H1 (cell line): ENCODE data around the gene CYP1B1. TPM values are rescaled to one million over a fixed set of nuclear protein-coding genes. Genes with fewer than 3 reads are reported as not detected.
A peak's percentile ranks its signal among the peaks of the same experiment; 100 is the strongest.

Experiments used
- CTCF ChIA-PET: fragments of 300-600 bp; sonication (Branson Sonifier 250); formaldehyde crosslinking; loops from one replicate; lab custom pipeline; 2021; ENCODE audit not compliant: partially characterized antibody; lab: Charles Lee
- POLR2A ChIA-PET: fragments of 300-600 bp; sonication (Branson Sonifier 250); formaldehyde crosslinking; loops from one replicate; lab custom pipeline; 2021; ENCODE audit warnings: inconsistent platforms; ENCODE audit not compliant: partially characterized antibody; lab: Charles Lee
- DNase-seq, 2 experiments: peaks; one replicate each; pipeline versions ENCODE4 v3.0.0 to v3.0.0-alpha.2; 2010 to 2022; ENCODE audit warnings: low spot score in 2 of 2, low read depth in 1 of 2, mixed read lengths in 1 of 2
- FAIRE-seq: peaks from 2 replicates; lab custom pipeline; 2011; peaks lifted over from hg19 to GRCh38; lab: Jason Lieb, UNC
- H2AFZ ChIP-seq: 2 replicates; pipeline ENCODE4 v1.8.1; 2012; ENCODE audit warnings: low read length, inconsistent platforms
- H2AK5ac ChIP-seq: 2 replicates; pipeline ENCODE4 v1.6.1; 2013; ENCODE audit warnings: low read depth, low read length
- H2BK120ac ChIP-seq: replicated peaks from 2 replicates; pipeline ENCODE3; 2013; ENCODE audit warnings: low read depth, low read length, inconsistent platforms
- H2BK12ac ChIP-seq: 2 replicates; pipeline ENCODE4 v1.6.1; 2013; ENCODE audit warnings: low read depth, low read length
- H2BK15ac ChIP-seq: 2 replicates; pipeline ENCODE4 v1.6.1; 2013; ENCODE audit warnings: low read length
- H2BK20ac ChIP-seq: 2 replicates; pipeline ENCODE4 v1.6.1; 2013; ENCODE audit warnings: low read length
- H2BK5ac ChIP-seq: 2 replicates; pipeline ENCODE4 v1.6.1; 2013; ENCODE audit warnings: low read depth, low read length
- H3K14ac ChIP-seq: 2 replicates; pipeline ENCODE4 v1.6.1; 2013; ENCODE audit warnings: inconsistent platforms; ENCODE audit not compliant: insufficient read length
- H3K18ac ChIP-seq: 2 replicates; pipeline ENCODE4 v1.6.1; 2013; ENCODE audit warnings: low read length; ENCODE audit errors: extremely low read depth
- H3K23ac ChIP-seq: 2 replicates; pipeline ENCODE4 v1.6.1; 2013; ENCODE audit warnings: inconsistent platforms; ENCODE audit not compliant: insufficient read length
- H3K23me2 ChIP-seq: 2 replicates; pipeline ENCODE4 v1.6.1; 2013; ENCODE audit warnings: low read depth, low read length
- H3K27ac ChIP-seq: 2 replicates; pipeline ENCODE4 v1.6.1; 2011; ENCODE audit warnings: low read depth, low read length, inconsistent platforms
- H3K27me3 ChIP-seq, 4 experiments: replicated peaks in 1 of 4; 1 replicate in 1 of 4; 2 replicates in 3 of 4; pipeline versions ENCODE4 v1.6.1 to v1.8.1; 2011 to 2013; ENCODE audit warnings: low read length in 3 of 4, mild to moderate bottlenecking in 3 of 4, inconsistent platforms in 2 of 4, mixed read lengths in 2 of 4, moderate library complexity in 1 of 4; ENCODE audit not compliant: control insufficient read depth in 3 of 4, insufficient read depth in 3 of 4; ENCODE audit errors: extremely low read depth in 1 of 4
- H3K36me3 ChIP-seq, 4 experiments: 2 replicates each; pipeline versions ENCODE4 v1.6.1 to v1.8.1; 2011 to 2013; ENCODE audit warnings: mild to moderate bottlenecking in 4 of 4, low read length in 3 of 4, moderate library complexity in 2 of 4, control low read depth in 1 of 4, inconsistent platforms in 1 of 4; ENCODE audit not compliant: insufficient read depth in 4 of 4, control insufficient read depth in 2 of 4
- H3K4ac ChIP-seq: replicated peaks from 2 replicates; pipeline ENCODE3; 2013; ENCODE audit warnings: low read length, low read depth, mixed read lengths, inconsistent platforms; ENCODE audit not compliant: insufficient read length
- H3K4me1 ChIP-seq, 4 experiments: replicated peaks in 1 of 4; 1 replicate in 1 of 4; 2 replicates in 3 of 4; pipeline versions ENCODE4 v1.6.1 to v1.8.1; 2011 to 2013; ENCODE audit warnings: low read length in 3 of 4, inconsistent platforms in 2 of 4, mixed read lengths in 1 of 4; ENCODE audit not compliant: insufficient read depth in 4 of 4, control insufficient read depth in 3 of 4
- H3K4me2 ChIP-seq, 2 experiments: 2 replicates each; pipeline versions ENCODE4 v1.6.1 to v1.8.1; 2011 to 2013; ENCODE audit warnings: low read depth in 2 of 2, low read length in 2 of 2, control low read depth in 1 of 2, inconsistent platforms in 1 of 2, mild to moderate bottlenecking in 1 of 2; ENCODE audit not compliant: insufficient read depth in 1 of 2
- H3K4me3 ChIP-seq, 4 experiments: fragments of 200-600, 300-600 bp in 1 of 4; sonication (generic), shearing (Covaris generic), sonication (Bioruptor Twin) in 1 of 4; 2 replicates each; pipeline versions ENCODE4 v1.5.1 to v1.8.1; 2011 to 2016; ENCODE audit warnings: low read length in 4 of 4, low read depth in 3 of 4, control low read depth in 2 of 4, inconsistent platforms in 2 of 4, mild to moderate bottlenecking in 2 of 4, mixed read lengths in 1 of 4, moderate library complexity in 1 of 4; ENCODE audit not compliant: insufficient read depth in 2 of 4; ENCODE audit errors: extremely low read depth in 1 of 4
- H3K56ac ChIP-seq: replicated peaks from 2 replicates; pipeline ENCODE3; 2013; ENCODE audit warnings: low read depth, mild to moderate bottlenecking, mixed read lengths, low read length, inconsistent platforms; ENCODE audit not compliant: insufficient read length
- H3K79me1 ChIP-seq: 2 replicates; pipeline ENCODE4 v1.6.1; 2013; ENCODE audit warnings: low read depth, low read length, control low read depth
- H3K79me2 ChIP-seq, 2 experiments: 2 replicates each; pipeline versions ENCODE4 v1.6.1 to v1.8.1; 2012 to 2013; ENCODE audit warnings: low read length in 2 of 2, mild to moderate bottlenecking in 2 of 2, inconsistent platforms in 1 of 2; ENCODE audit not compliant: insufficient read depth in 2 of 2, control insufficient read depth in 1 of 2
- H3K9ac ChIP-seq, 4 experiments: replicated peaks in 1 of 4; 1 replicate in 1 of 4; 2 replicates in 3 of 4; pipeline versions ENCODE4 v1.6.1 to v1.8.1; 2011 to 2013; ENCODE audit warnings: low read depth in 3 of 4, low read length in 3 of 4, control low read depth in 2 of 4, mild to moderate bottlenecking in 2 of 4, moderate library complexity in 2 of 4, inconsistent platforms in 1 of 4; ENCODE audit errors: extremely low read depth in 1 of 4
- H3K9me3 ChIP-seq, 2 experiments: 2 replicates each; pipeline versions ENCODE4 v1.6.1 to v1.8.1; 2012 to 2013; ENCODE audit warnings: mild to moderate bottlenecking in 2 of 2, moderate library complexity in 2 of 2, control low read depth in 1 of 2, inconsistent platforms in 1 of 2, low read depth in 1 of 2, low read length in 1 of 2, mixed read lengths in 1 of 2; ENCODE audit not compliant: insufficient read depth in 2 of 2
- H4K20me1 ChIP-seq, 2 experiments: replicated peaks in 1 of 2; 2 replicates each; pipeline versions ENCODE3 to v1.8.1; 2011 to 2013; ENCODE audit warnings: inconsistent platforms in 2 of 2, low read length in 2 of 2, mild to moderate bottlenecking in 1 of 2; ENCODE audit not compliant: insufficient read depth in 2 of 2, control insufficient read depth in 1 of 2
- H4K5ac ChIP-seq: 2 replicates; pipeline ENCODE4 v1.6.1; 2013; ENCODE audit warnings: low read length, low read depth, mixed read lengths, inconsistent platforms; ENCODE audit not compliant: insufficient read length
- H4K8ac ChIP-seq: 2 replicates; pipeline ENCODE4 v1.8.0; 2013; ENCODE audit warnings: mild to moderate bottlenecking, moderate library complexity, low read length, inconsistent platforms; ENCODE audit not compliant: insufficient read depth; ENCODE audit errors: extremely low read depth
- H4K91ac ChIP-seq: replicated peaks from 2 replicates; pipeline ENCODE3; 2013; ENCODE audit warnings: low read length, mixed read lengths, inconsistent platforms; ENCODE audit not compliant: insufficient read length
- ATF2 ChIP-seq: IDR thresholded peaks from 2 replicates; pipeline ENCODE4 v1.6.1; 2012; ENCODE audit warnings: low read length, inconsistent platforms
- BRCA1 ChIP-seq: IDR thresholded peaks from 2 replicates; pipeline ENCODE4 v1.6.1; 2012; ENCODE audit warnings: low read depth, low read length, improper control_type of control experiment
- CHD2 ChIP-seq: IDR thresholded peaks from 2 replicates; pipeline ENCODE4 v1.6.1; 2012; ENCODE audit warnings: low read length, improper control_type of control experiment
- KDM4A ChIP-seq: IDR thresholded peaks from one replicate; pipeline ENCODE4 v1.7.1; 2012; ENCODE audit warnings: low read depth, mild to moderate bottlenecking, moderate library complexity, low read length, inconsistent platforms; ENCODE audit not compliant: severe bottlenecking
- NANOG ChIP-seq: IDR thresholded peaks from 2 replicates; pipeline ENCODE4 v1.6.1; 2011; ENCODE audit warnings: low read length, low read depth, mild to moderate bottlenecking, inconsistent platforms; ENCODE audit not compliant: insufficient read depth, poor library complexity, severe bottlenecking
- POLR2AphosphoS5 ChIP-seq: IDR thresholded peaks from 2 replicates; pipeline ENCODE4 v1.6.1; 2011; ENCODE audit warnings: low read depth, low read length
- RNF2 ChIP-seq: fragments of 200-900, 300-1000 bp; sonication (generic); IDR thresholded peaks from 2 replicates; pipeline ENCODE4 v1.7.1; 2016; ENCODE audit warnings: borderline replicate concordance, low read depth, mild to moderate bottlenecking, antibody characterized with exemption, low read length; ENCODE audit not compliant: poor library complexity, severe bottlenecking; ENCODE audit errors: missing control alignments
- RXRA ChIP-seq: IDR thresholded peaks from 2 replicates; pipeline ENCODE4 v1.6.1; 2011; ENCODE audit warnings: low read depth, mild to moderate bottlenecking, low read length, moderate library complexity; ENCODE audit not compliant: insufficient read depth
- SIRT6 ChIP-seq: IDR thresholded peaks from one replicate; pipeline ENCODE4 v1.7.1; 2012; ENCODE audit warnings: low read length, inconsistent platforms
- TCF12 ChIP-seq: IDR thresholded peaks from 2 replicates; pipeline ENCODE4 v1.6.1; 2011; ENCODE audit warnings: low read depth, mild to moderate bottlenecking, low read length
- TEAD4 ChIP-seq: IDR thresholded peaks from 2 replicates; pipeline ENCODE4 v1.6.1; 2012; ENCODE audit warnings: low read depth, low read length, inconsistent platforms, mixed read lengths
- WGBS, 2 experiments: shearing (Covaris generic) in 1 of 2; methylation state at CpG; one replicate each; pipeline versions ENCODE4 v1.1.6 to v1.1.7; 2013 to 2015; ENCODE audit warnings: low lambda C conversion rate in 2 of 2, mixed read lengths in 2 of 2, inconsistent platforms in 1 of 2, low coverage in 1 of 2, missing lambda C conversion rate in 1 of 2; ENCODE audit not compliant: insufficient replicate concordance in 2 of 2, insufficient coverage in 1 of 2, insufficient read length in 1 of 2; ENCODE audit errors: extremely low coverage in 1 of 2, missing lambda C conversion rate in 1 of 2; 5-methylcytosine and 5-hydroxymethylcytosine counted together
- polyA plus RNA-seq, 7 experiments: library from polyadenylated mRNA; depleted of rRNA in 3 of 7; stranded (reverse) in 5 of 7; unstranded in 2 of 7; fragments of >200 nt in 5 of 7; fragments of 200-250 nt in 2 of 7; gene quantifications; 1 replicate in 5 of 7; 2 replicates in 1 of 7; 4 replicates in 1 of 7; pipeline versions ENCODE4 v1.2.1 to v1.2.3, GENCODE V29; 2011 to 2013; ENCODE audit warnings: missing spikeins in 2 of 7, mixed read lengths in 2 of 7
- total RNA-seq: library from RNA; stranded (reverse); fragmentation: NEBNext Ultra II Directional; extraction: Animal tissue kit (Norgen Biotek cat#: 25700); gene quantifications from 2 replicates; pipeline ENCODE4 v1.2.1, GENCODE V29; 2021

CYP1B1 gene
- total and polyA plus RNA-seq, 2 of the 8 experiments (the other 6 are each of a cell fraction or from before 2014, with no cell fraction given) = 1.3 to 5.7 TPM

GRCh38 chr2:38093527-38094165 is 17.7 kb upstream of the CYP1B1 start:
- Histone ChIP-seq H3K79me2 (no peaks in the 10 kb centered on the region), H2BK20ac (no peak overlapping the region), H3K9ac (no peak overlapping the region; a peak in 1 of 7 replicates), H2BK12ac (no peak overlapping the region), H3K18ac (no peak overlapping the region), H3K4ac (peak overlapping the region; percentile 29), H3K14ac (no peak overlapping the region), H2AK5ac (peak overlapping the region; percentile 70; the same call in 1 of the 2 replicates), H3K4me1 (peaks cover 13 to 27% (median 21%) of the 10 kb centered on the region in 4 experiments), H3K79me1 (no peaks in the 10 kb centered on the region), H4K91ac (no peak overlapping the region), H3K4me2 (no peak overlapping the region), H3K27me3 (peaks cover 5 to 37% (median 32%) of the 10 kb centered on the region in 4 experiments), H3K56ac (no peak overlapping the region), H3K27ac (no peak overlapping the region), H3K36me3 (no peaks in the 10 kb centered on the region), H2BK15ac (no peak overlapping the region), H2AFZ (no peak overlapping the region), H3K4me3 (no peak overlapping the region), H4K5ac (no peak overlapping the region), H3K23ac (no peak overlapping the region), H3K9me3 (no peaks in the 10 kb centered on the region), H2BK120ac (no peak overlapping the region), H2BK5ac (no peak overlapping the region), H3K23me2 (peaks cover 3% of the 10 kb centered on the region; the same call in 1 of the 2 replicates), H4K20me1 (no peaks in the 10 kb centered on the region), H4K8ac (no peak overlapping the region)
- FAIRE-seq (no peak), DNase-seq (no peak)
- POLR2A ChIA-PET = interaction anchor here (2.8 to 3.8 kb wide), 2 partner anchors 14 to 17 kb away, joined by 9 to 27 read pairs; partner anchors contain the start of gene CYP1B1
- 90% methylated on average over 1 of the region's 1 CpG; no CpG with 5 or more reads in 1 of the 2 experiments for WGBS, 2 experiments
- CTCF ChIA-PET = interaction anchor here (1.0 to 8.4 kb wide), 2 partner anchors 15 to 22 kb away, joined by 3 to 70 read pairs; partner anchors contain the start of gene CYP1B1
- no peak for TF ChIP-seq ATF2
- no peak for TF ChIP-seq BRCA1
- TF ChIP-seq SIRT6 = no peak
- no peak for TF ChIP-seq TEAD4
- no peak for TF ChIP-seq CHD2
- no peak for TF ChIP-seq NANOG
- no peak for TF ChIP-seq RNF2
- TF ChIP-seq KDM4A = no peak
- 0 out of 2 replicates have a peak, but pooled peaks have one; percentile 50 for TF ChIP-seq POLR2AphosphoS5
- 0 out of 2 replicates have a peak, but pooled peaks have one; percentile 22 for TF ChIP-seq TCF12
- no peak for TF ChIP-seq RXRA
